GM12874 (cell line): ENCODE measurements around the gene SLC44A5.

ENCODE experiments used
- TF ChIP-seq, protein P1 (sequence below): IDR thresholded peaks from 2 replicates; pipeline ENCODE4 v1.5.1; 2011; ENCODE audit warnings: low read depth, mild to moderate bottlenecking, control low read depth, low read length, moderate library complexity; ENCODE audit not compliant: insufficient read depth

SLC44A5 gene

DNA sequence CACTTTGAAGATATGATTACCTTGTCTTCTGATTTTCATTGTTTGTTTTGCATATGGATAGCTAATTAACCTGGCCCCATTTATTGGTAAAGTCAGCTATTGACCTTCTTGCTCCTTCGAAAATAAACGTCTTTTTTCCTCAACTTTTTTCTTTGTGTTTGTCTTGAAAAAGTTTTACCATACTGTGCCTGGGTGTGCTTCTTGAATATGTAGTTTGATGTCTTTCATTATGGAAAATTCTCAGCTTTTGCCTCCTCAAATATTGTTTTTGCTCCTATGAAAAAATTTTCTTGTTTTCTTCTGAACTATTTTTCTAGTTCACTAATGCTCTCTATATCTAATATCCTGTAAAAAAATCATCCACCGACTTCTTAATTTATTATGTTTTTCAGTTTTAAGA is 451.8 kb downstream of the SLC44A5 start:
- TF ChIP-seq, protein P1, sequence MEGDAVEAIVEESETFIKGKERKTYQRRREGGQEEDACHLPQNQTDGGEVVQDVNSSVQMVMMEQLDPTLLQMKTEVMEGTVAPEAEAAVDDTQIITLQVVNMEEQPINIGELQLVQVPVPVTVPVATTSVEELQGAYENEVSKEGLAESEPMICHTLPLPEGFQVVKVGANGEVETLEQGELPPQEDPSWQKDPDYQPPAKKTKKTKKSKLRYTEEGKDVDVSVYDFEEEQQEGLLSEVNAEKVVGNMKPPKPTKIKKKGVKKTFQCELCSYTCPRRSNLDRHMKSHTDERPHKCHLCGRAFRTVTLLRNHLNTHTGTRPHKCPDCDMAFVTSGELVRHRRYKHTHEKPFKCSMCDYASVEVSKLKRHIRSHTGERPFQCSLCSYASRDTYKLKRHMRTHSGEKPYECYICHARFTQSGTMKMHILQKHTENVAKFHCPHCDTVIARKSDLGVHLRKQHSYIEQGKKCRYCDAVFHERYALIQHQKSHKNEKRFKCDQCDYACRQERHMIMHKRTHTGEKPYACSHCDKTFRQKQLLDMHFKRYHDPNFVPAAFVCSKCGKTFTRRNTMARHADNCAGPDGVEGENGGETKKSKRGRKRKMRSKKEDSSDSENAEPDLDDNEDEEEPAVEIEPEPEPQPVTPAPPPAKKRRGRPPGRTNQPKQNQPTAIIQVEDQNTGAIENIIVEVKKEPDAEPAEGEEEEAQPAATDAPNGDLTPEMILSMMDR: no peak
